ENCODE measurements around the gene FGG.

DNA sequence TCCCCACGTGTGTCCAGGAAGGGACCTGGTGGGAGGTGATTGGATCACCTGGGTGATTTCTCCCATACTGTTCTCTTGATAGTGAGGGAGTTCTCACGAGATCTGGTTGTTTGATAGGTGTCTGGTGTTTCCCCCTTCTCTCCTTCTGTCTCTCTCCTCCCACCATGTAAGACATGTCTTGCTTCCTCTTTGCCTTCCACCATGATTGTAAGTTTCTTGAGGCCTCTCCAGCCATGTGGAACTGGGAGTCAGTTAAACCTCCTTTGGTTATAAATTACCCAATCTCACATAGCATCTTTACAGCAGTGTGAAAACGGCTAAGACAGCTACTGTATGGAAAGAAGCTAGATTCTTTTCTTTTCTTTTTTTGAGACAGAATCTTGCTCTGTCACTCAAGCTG lies 21.6 kb upstream of the FGG start:
- TF ChIP-seq, protein P1, sequence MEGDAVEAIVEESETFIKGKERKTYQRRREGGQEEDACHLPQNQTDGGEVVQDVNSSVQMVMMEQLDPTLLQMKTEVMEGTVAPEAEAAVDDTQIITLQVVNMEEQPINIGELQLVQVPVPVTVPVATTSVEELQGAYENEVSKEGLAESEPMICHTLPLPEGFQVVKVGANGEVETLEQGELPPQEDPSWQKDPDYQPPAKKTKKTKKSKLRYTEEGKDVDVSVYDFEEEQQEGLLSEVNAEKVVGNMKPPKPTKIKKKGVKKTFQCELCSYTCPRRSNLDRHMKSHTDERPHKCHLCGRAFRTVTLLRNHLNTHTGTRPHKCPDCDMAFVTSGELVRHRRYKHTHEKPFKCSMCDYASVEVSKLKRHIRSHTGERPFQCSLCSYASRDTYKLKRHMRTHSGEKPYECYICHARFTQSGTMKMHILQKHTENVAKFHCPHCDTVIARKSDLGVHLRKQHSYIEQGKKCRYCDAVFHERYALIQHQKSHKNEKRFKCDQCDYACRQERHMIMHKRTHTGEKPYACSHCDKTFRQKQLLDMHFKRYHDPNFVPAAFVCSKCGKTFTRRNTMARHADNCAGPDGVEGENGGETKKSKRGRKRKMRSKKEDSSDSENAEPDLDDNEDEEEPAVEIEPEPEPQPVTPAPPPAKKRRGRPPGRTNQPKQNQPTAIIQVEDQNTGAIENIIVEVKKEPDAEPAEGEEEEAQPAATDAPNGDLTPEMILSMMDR (IDR thresholded peaks at IDR 0.05): no peak
- no peak for TF ChIP-seq EZH2 (IDR thresholded peaks at IDR 0.05; ENCODE audit: borderline replicate concordance, insufficient read depth, low read depth, low read length, poor library complexity, severe bottlenecking)

Data from B cell (primary cell).